PC-3 (cell line): ENCODE measurements around the gene JTB. TPM values are rescaled to one million over a fixed set of nuclear protein-coding genes. Genes with fewer than 3 reads are reported as not detected.

Experiments used
- ATAC-seq: fragments of 200-7000 bp; cut with Tn5 transposase; 2 replicates; pipeline ENCODE4 v1.9.1; 2020; ENCODE audit warnings: mild to moderate bottlenecking, moderate library complexity
- BruUV-seq: library from RNA; stranded (reverse); fragments of 400-500 nt; replicated peaks from 2 replicates; lab custom pipeline; 2021; lab: Mats Ljungman, UMichigan
- CTCF ChIA-PET: fragments of 300-600 bp; sonication (Branson Sonifier 250); formaldehyde crosslinking; loops from one replicate; lab custom pipeline; 2022; ENCODE audit warnings: antibody characterized with exemption; lab: Charles Lee
- POLR2A ChIA-PET: fragments of 300-600 bp; sonication (Branson Sonifier 250); formaldehyde crosslinking; loops from one replicate; lab custom pipeline; 2022; ENCODE audit warnings: antibody characterized with exemption; ENCODE audit not compliant: unreplicated experiment; lab: Charles Lee
- DNase-seq: peaks from one replicate; pipeline ENCODE4 v3.0.0-alpha.2; 2015
- H2AFZ ChIP-seq: fragments of 300-600 bp; sonication (generic); 2 replicates; pipeline ENCODE4 v1.6.0; 2016; ENCODE audit warnings: antibody characterized with exemption, low read length
- H3F3A ChIP-seq: fragments of 300-600 bp; sonication (generic); one replicate; pipeline ENCODE4 v1.6.0; 2017; ENCODE audit warnings: antibody characterized with exemption, low read length, control low read depth, mild to moderate bottlenecking; ENCODE audit not compliant: unreplicated experiment
- H3K27ac ChIP-seq: fragments of 300-600 bp; sonication (generic); 2 replicates; pipeline ENCODE4 v1.5.1; 2016; ENCODE audit warnings: mild to moderate bottlenecking, low read length
- H3K27me3 ChIP-seq: fragments of 300-600 bp; sonication (generic); 2 replicates; pipeline ENCODE4 v1.6.1; 2016; ENCODE audit warnings: low read length, mixed read lengths
- H3K36me3 ChIP-seq: fragments of 300-600 bp; sonication (generic); 2 replicates; pipeline ENCODE4 v1.6.1; 2016; ENCODE audit warnings: low read depth, mixed run types, low read length, mixed read lengths
- H3K4me1 ChIP-seq: fragments of 300-600 bp; sonication (generic); 2 replicates; pipeline ENCODE4 v1.5.1; 2016; ENCODE audit warnings: low read length; ENCODE audit not compliant: insufficient read depth
- H3K4me2 ChIP-seq: fragments of 300-600 bp; sonication (generic); 2 replicates; pipeline ENCODE4 v1.6.0; 2016; ENCODE audit warnings: low read length
- H3K4me3 ChIP-seq: fragments of 300-600 bp; sonication (generic); 2 replicates; pipeline ENCODE4 v1.5.1; 2016; ENCODE audit warnings: mild to moderate bottlenecking, low read length, mixed read lengths
- H3K79me2 ChIP-seq: fragments of 300-600 bp; sonication (generic); 2 replicates; pipeline ENCODE4 v1.6.1; 2017; ENCODE audit warnings: low read length, mixed read lengths
- H3K9ac ChIP-seq: fragments of 300-600 bp; sonication (generic); 2 replicates; pipeline ENCODE4 v1.6.0; 2016; ENCODE audit warnings: mild to moderate bottlenecking, low read length
- H3K9me2 ChIP-seq: fragments of 300-600 bp; sonication (generic); replicated peaks from 2 replicates; pipeline ENCODE4 v1.6.1; 2016; ENCODE audit warnings: mixed run types, low read length, mixed read lengths
- H3K9me3 ChIP-seq: fragments of 300-600 bp; sonication (generic); 2 replicates; pipeline ENCODE4 v1.6.1; 2016; ENCODE audit warnings: low read length, mixed read lengths
- H4K20me1 ChIP-seq: fragments of 300-600 bp; sonication (generic); 2 replicates; pipeline ENCODE4 v1.6.1; 2016; ENCODE audit warnings: low read length, mixed read lengths
- EZH2 ChIP-seq: fragments of 300-600 bp; sonication (generic); IDR thresholded peaks from one replicate; pipeline ENCODE4 v1.6.1; 2017; ENCODE audit warnings: antibody characterized with exemption, mild to moderate bottlenecking, low read length; ENCODE audit not compliant: unreplicated experiment
- EZH2phosphoT487 ChIP-seq: fragments of 300-600 bp; sonication (generic); IDR thresholded peaks from 2 replicates; pipeline ENCODE4 v1.6.1; 2018; ENCODE audit warnings: mild to moderate bottlenecking, antibody characterized with exemption, low read length, borderline replicate concordance
- intact Hi-C: fragments of 100-400 bp; cut with micrococcal nuclease; formaldehyde crosslinking; loops from 2 replicates; pipeline ENCODE4 v1.9.0; 2023
- total RNA-seq: library from RNA; depleted of rRNA; stranded (reverse); fragments of >200 nt; gene quantifications from 2 replicates; pipeline ENCODE4 v1.2.3, GENCODE V29; 2014
- TF ChIP-seq, protein P1 (sequence below): fragments of 300-600 bp; sonication (generic); conservative IDR thresholded peaks from 2 replicates; pipeline ENCODE4 v1.5.1; 2017; ENCODE audit warnings: antibody characterized with exemption, low read depth, mild to moderate bottlenecking, low read length

Gene JTB
- total RNA-seq, 1 experiment from 2014 or later = 377 TPM

DNA sequence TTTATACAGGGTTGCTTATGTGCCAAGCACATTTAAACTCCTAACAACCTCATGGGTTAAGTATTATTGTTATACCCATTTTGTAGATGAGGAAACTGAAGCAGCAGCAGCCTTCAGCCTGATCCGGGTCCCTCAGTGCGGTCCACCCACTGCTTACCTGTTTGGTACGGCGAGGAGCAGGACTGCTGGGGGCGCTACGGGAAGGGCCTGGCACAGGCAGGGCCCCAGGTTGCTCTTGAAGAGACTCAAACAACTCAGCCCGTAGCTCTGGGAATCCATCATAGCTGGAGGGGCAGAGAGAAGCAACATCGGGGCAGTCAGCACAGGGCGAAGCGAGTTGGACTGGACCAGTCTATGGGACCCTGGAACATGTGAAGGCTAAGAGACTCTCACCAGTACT, 40.1 kb downstream of the JTB start:
- CTCF ChIA-PET = interaction anchor here (0.8 kb wide), 1 partner anchor 49 kb away, joined by 3 read pairs; the partner anchor contains the start of gene RAB13
- no peak overlapping the region for H3K27ac ChIP-seq
- H3K4me1 ChIP-seq = no peaks in the 10 kb centered on the region
- no peak overlapping the region for H3K9ac ChIP-seq
- POLR2A ChIA-PET = no interaction called here
- no peaks in the 10 kb centered on the region for H3K27me3 ChIP-seq
- H4K20me1 ChIP-seq = no peaks in the 10 kb centered on the region
- no peaks in the 10 kb centered on the region for H3K9me2 ChIP-seq
- BruUV-seq = no TSS peak
- intact Hi-C loops = no loop called here
- H3K36me3 ChIP-seq = peaks cover 12% of the 10 kb centered on the region; the same call in 1 of the 2 replicates
- H3F3A ChIP-seq = no peaks in the 10 kb centered on the region
- ATAC-seq (no peak), DNase-seq (no peak)
- no peak overlapping the region for H3K4me3 ChIP-seq
- no peaks in the 10 kb centered on the region for H3K79me2 ChIP-seq
- TF ChIP-seq, protein P1, sequence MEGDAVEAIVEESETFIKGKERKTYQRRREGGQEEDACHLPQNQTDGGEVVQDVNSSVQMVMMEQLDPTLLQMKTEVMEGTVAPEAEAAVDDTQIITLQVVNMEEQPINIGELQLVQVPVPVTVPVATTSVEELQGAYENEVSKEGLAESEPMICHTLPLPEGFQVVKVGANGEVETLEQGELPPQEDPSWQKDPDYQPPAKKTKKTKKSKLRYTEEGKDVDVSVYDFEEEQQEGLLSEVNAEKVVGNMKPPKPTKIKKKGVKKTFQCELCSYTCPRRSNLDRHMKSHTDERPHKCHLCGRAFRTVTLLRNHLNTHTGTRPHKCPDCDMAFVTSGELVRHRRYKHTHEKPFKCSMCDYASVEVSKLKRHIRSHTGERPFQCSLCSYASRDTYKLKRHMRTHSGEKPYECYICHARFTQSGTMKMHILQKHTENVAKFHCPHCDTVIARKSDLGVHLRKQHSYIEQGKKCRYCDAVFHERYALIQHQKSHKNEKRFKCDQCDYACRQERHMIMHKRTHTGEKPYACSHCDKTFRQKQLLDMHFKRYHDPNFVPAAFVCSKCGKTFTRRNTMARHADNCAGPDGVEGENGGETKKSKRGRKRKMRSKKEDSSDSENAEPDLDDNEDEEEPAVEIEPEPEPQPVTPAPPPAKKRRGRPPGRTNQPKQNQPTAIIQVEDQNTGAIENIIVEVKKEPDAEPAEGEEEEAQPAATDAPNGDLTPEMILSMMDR = no peak
- no peak for TF ChIP-seq EZH2
- no peak for TF ChIP-seq EZH2phosphoT487
- H3K9me3 ChIP-seq = no peaks in the 10 kb centered on the region
- no peak overlapping the region for H2AFZ ChIP-seq
- no peak overlapping the region for H3K4me2 ChIP-seq

DNA sequence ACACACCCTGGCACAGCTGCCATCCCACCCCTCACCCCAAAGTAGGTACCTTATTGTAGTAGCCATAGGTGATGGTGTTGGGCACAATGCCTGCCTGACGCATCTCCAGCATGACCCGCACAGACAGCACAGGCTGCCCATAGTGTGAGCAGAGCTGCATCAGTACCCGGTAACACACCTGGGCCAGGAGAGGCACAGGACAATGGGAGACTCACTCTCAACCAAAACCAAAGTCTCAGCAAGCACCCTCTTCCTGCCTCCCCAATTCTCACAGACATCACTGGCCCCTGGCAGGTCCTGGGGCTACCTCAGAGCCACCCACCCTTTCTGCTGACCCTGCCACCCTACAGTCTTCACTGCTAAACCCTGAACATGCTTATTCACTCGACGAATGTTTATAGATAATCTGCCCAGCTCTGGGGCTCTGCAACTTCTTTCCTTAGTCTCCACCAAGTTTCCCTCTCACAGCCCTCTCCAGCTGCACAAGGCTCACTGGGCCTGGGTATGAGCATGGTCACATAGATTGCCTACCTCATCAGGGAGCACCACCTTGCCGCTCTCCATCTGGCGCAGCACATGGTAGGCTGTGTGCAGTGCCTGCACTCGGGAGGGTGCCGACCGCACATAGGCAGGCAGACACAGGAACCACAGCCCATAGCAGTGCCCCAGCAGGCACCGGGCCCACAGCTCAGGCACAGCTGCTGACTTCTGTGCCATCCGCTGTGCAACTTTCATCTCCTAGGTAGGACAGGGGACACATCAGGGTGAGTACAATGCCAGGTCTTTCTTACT, 41.3 kb downstream of the JTB start:
- DNase-seq (no peak), ATAC-seq (no peak)
- Histone ChIP-seq H3K27ac (no peak overlapping the region), H3K9me3 (no peaks in the 10 kb centered on the region), H3K9me2 (no peaks in the 10 kb centered on the region), H3K4me1 (no peaks in the 10 kb centered on the region), H4K20me1 (no peaks in the 10 kb centered on the region), H3K36me3 (peaks cover 12% of the 10 kb centered on the region; the same call in 1 of the 2 replicates), H3K4me2 (no peak overlapping the region), H3K4me3 (no peak overlapping the region), H2AFZ (no peak overlapping the region), H3F3A (no peaks in the 10 kb centered on the region), H3K27me3 (no peaks in the 10 kb centered on the region), H3K79me2 (no peaks in the 10 kb centered on the region), H3K9ac (no peak overlapping the region)
- TF ChIP-seq EZH2 (no peak), EZH2phosphoT487 (no peak)
- TF ChIP-seq, protein P1 = no peak
- POLR2A ChIA-PET = no interaction called here
- CTCF ChIA-PET = no interaction called here
- intact Hi-C loops = no loop called here
- no TSS peak for BruUV-seq

GRCh38 chr1:153934746-153935145, 42.7 kb downstream of the JTB start:
- Histone ChIP-seq H2AFZ (no peak overlapping the region), H3K9ac (no peak overlapping the region), H3K27ac (no peak overlapping the region), H3K9me2 (no peaks in the 10 kb centered on the region), H3F3A (no peaks in the 10 kb centered on the region), H3K36me3 (peaks cover 12% of the 10 kb centered on the region; the same call in 1 of the 2 replicates), H3K79me2 (no peaks in the 10 kb centered on the region), H3K4me3 (no peak overlapping the region), H3K4me1 (no peaks in the 10 kb centered on the region), H3K27me3 (no peaks in the 10 kb centered on the region), H3K9me3 (no peaks in the 10 kb centered on the region), H4K20me1 (no peaks in the 10 kb centered on the region), H3K4me2 (no peak overlapping the region)
- TF ChIP-seq EZH2 = no peak
- TF ChIP-seq, protein P1 = no peak
- TF ChIP-seq EZH2phosphoT487 = no peak
- intact Hi-C loops = no loop called here
- CTCF ChIA-PET = no interaction called here
- no peak for ATAC-seq
- POLR2A ChIA-PET = no interaction called here
- no peak for DNase-seq
- BruUV-seq = no TSS peak
